Natural killer cell (primary cell): ENCODE results near the gene CHST11. TPM values are rescaled to one million over a fixed set of nuclear protein-coding genes. Genes with fewer than 3 reads are reported as not detected.

Experiments
- ATAC-seq, 3 donors: fragments of 150-1000 bp in 2 of 3; fragments of 200-7000 bp in 1 of 3; cut with Tn5 transposase; 1 replicate in 1 of 3; 2 replicates in 2 of 3; pipeline ENCODE4 v1.10.0; 2021; ENCODE audit warnings: mild to moderate bottlenecking in 2 of 3, moderate library complexity in 2 of 3
- DNase-seq, 2 donors: peaks; one replicate each; pipeline versions ENCODE4 v3.0.0 to v3.0.0-alpha.2; 2013 to 2021; ENCODE audit warnings: mixed read lengths in 1 of 2
- H3K27ac ChIP-seq: one replicate; pipeline ENCODE4 v1.5.1; 2013; ENCODE audit warnings: mild to moderate bottlenecking, low read length
- H3K27me3 ChIP-seq: one replicate; pipeline ENCODE4 v1.6.1; 2013; ENCODE audit warnings: low read length; ENCODE audit not compliant: control insufficient read depth, insufficient read depth
- H3K36me3 ChIP-seq: one replicate; pipeline ENCODE4 v1.6.1; 2013; ENCODE audit warnings: low read length; ENCODE audit not compliant: control insufficient read depth, insufficient read depth
- H3K4me1 ChIP-seq: one replicate; pipeline ENCODE4 v1.6.1; 2013; ENCODE audit warnings: low read length; ENCODE audit not compliant: control insufficient read depth, insufficient read depth
- H3K4me3 ChIP-seq: one replicate; pipeline ENCODE4 v1.5.1; 2013; ENCODE audit warnings: low read length
- H3K9me3 ChIP-seq: one replicate; pipeline ENCODE4 v1.6.1; 2013; ENCODE audit warnings: low read length; ENCODE audit not compliant: control insufficient read depth, insufficient read depth
- H3K27ac Mint-ChIP-seq, 2 donors: one replicate each; pipeline ENCODE4 v1.8.0; 2022; ENCODE audit warnings: mild to moderate bottlenecking in 2 of 2, mixed read lengths in 2 of 2, moderate library complexity in 1 of 2
- H3K27me3 Mint-ChIP-seq, 2 donors: one replicate each; pipeline ENCODE4 v1.8.0; 2022; ENCODE audit warnings: low read depth in 2 of 2, mixed read lengths in 2 of 2
- H3K36me3 Mint-ChIP-seq: one replicate; pipeline ENCODE4 v1.8.0; 2022; ENCODE audit warnings: mixed read lengths
- H3K4me1 Mint-ChIP-seq, 2 donors: one replicate each; pipeline ENCODE4 v1.8.0; 2022; ENCODE audit warnings: mixed read lengths in 2 of 2
- H3K4me3 Mint-ChIP-seq: one replicate; pipeline ENCODE4 v1.8.0; 2022; ENCODE audit warnings: mild to moderate bottlenecking, moderate library complexity, mixed read lengths
- H3K9me3 Mint-ChIP-seq, 2 donors: one replicate each; pipeline ENCODE4 v1.8.0; 2022; ENCODE audit warnings: mixed read lengths in 2 of 2
- WGBS: methylation state at CpG from one replicate; pipeline ENCODE4 v1.1.7; 2013; ENCODE audit warnings: missing lambda C conversion rate; ENCODE audit not compliant: insufficient coverage; 5-methylcytosine and 5-hydroxymethylcytosine counted together
- intact Hi-C: fragments of 100-400 bp; cut with micrococcal nuclease; formaldehyde crosslinking; loops from one replicate; pipeline ENCODE4 v1.14.2; 2022
- total RNA-seq, 4 donors: library from RNA; stranded (reverse); fragments of 120-200 nt in 1 of 4; gene quantifications; one replicate each; pipeline versions ENCODE4 v1.2.3 to v1.2.4, GENCODE V29; 2013 to 2022
- TF ChIP-seq, protein P1 (sequence below): fragments of 200-600 bp; IDR thresholded peaks from one replicate; pipeline ENCODE4 v1.8.0; 2022; ENCODE audit warnings: antibody characterized with exemption

Gene CHST11
- total RNA-seq, 3 donors from 2014 or later (not counting 1 experiment from before 2014, with no cell fraction given): 85.3 to 118 (median 96.1) TPM

DNA sequence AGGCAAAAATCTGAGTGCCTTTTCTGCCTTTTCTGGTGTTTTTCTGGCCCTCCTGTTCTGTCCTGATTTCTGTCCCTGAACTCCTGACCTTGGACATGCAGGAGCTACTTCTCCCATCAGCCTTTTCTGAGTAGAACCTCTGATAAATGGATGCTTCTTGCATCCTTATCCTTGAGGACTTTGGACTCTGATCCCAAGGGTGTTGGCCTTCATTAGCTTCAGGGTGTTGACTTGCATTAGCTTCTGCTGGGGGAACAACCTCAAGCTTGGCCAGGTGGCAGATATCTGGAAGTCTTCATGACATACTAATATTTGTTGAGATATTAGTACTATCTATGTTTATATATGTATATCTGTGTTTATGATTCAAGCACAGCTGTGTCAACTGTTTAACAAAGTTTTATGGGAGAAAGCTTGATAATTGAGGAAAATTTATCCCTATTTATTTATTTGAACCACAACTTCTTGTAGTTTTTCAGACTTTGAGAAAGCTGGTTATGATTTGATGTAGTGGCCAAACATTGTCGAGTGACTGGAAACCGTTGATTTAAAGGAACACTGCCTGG, 124.3 kb downstream of the CHST11 start:
- H3K4me1 ChIP-seq: peaks cover 27% of the 10 kb centered on the region
- no peak overlapping the region for H3K4me3 Mint-ChIP-seq
- no peaks in the 10 kb centered on the region for H3K27me3 Mint-ChIP-seq
- H3K36me3 Mint-ChIP-seq: no peaks in the 10 kb centered on the region
- no peak for ATAC-seq
- intact Hi-C loops: no loop called here
- no peaks in the 10 kb centered on the region for H3K9me3 ChIP-seq
- TF ChIP-seq, protein P1, sequence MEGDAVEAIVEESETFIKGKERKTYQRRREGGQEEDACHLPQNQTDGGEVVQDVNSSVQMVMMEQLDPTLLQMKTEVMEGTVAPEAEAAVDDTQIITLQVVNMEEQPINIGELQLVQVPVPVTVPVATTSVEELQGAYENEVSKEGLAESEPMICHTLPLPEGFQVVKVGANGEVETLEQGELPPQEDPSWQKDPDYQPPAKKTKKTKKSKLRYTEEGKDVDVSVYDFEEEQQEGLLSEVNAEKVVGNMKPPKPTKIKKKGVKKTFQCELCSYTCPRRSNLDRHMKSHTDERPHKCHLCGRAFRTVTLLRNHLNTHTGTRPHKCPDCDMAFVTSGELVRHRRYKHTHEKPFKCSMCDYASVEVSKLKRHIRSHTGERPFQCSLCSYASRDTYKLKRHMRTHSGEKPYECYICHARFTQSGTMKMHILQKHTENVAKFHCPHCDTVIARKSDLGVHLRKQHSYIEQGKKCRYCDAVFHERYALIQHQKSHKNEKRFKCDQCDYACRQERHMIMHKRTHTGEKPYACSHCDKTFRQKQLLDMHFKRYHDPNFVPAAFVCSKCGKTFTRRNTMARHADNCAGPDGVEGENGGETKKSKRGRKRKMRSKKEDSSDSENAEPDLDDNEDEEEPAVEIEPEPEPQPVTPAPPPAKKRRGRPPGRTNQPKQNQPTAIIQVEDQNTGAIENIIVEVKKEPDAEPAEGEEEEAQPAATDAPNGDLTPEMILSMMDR: no peak
- no peaks in the 10 kb centered on the region for H3K9me3 Mint-ChIP-seq
- H3K27ac Mint-ChIP-seq: peak overlapping the region; percentile 58 to 61
- no peak for DNase-seq
- no peak overlapping the region for H3K27ac ChIP-seq
- WGBS: 92% methylated on average over 2 of the region's 2 CpGs
- H3K27me3 ChIP-seq: no peaks in the 10 kb centered on the region
- no peaks in the 10 kb centered on the region for H3K36me3 ChIP-seq
- peaks cover 82 to 92% of the 10 kb centered on the region in 2 donors for H3K4me1 Mint-ChIP-seq
- H3K4me3 ChIP-seq: no peak overlapping the region

DNA sequence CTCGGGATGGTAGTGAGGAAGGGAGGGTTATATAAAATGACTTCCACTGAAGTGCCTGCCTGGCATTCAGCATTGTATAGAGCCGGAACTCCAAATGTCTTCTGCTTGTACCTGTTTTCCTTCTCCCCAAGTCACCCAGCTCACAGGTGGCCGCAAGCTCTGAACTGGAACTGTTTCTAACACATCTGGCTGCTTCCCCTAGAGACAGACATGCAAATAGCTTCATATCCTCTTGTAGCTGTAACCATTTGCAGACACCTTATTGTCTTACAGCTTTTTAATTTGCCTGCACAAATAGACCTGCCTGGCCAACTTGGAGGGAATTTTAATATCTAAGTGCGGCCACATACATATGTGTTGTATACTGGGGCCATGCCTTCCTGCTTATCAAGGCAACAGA, 126.0 kb downstream of the CHST11 start:
- intact Hi-C loops: no loop called here
- Histone ChIP-seq H3K4me3 (no peak overlapping the region), H3K27me3 (no peaks in the 10 kb centered on the region), H3K4me1 (peaks cover 21% of the 10 kb centered on the region), H3K27ac (peak overlapping the region; percentile 12), H3K9me3 (no peaks in the 10 kb centered on the region), H3K36me3 (no peaks in the 10 kb centered on the region)
- ATAC-seq (peak in 2 of 3 donors; percentile 46 to 70), DNase-seq (peak in 1 of 2 donors; percentile 21)
- Mint-ChIP-seq H3K4me3 (no peak overlapping the region), H3K36me3 (no peaks in the 10 kb centered on the region), H3K9me3 (no peaks in the 10 kb centered on the region), H3K27ac (peak overlapping the region; percentile 3 to 65), H3K27me3 (no peaks in the 10 kb centered on the region), H3K4me1 (peaks cover 80 to 86% of the 10 kb centered on the region in 2 donors)
- TF ChIP-seq, protein P1: no peak
- WGBS: 77% methylated on average over 3 of the region's 4 CpGs

DNA sequence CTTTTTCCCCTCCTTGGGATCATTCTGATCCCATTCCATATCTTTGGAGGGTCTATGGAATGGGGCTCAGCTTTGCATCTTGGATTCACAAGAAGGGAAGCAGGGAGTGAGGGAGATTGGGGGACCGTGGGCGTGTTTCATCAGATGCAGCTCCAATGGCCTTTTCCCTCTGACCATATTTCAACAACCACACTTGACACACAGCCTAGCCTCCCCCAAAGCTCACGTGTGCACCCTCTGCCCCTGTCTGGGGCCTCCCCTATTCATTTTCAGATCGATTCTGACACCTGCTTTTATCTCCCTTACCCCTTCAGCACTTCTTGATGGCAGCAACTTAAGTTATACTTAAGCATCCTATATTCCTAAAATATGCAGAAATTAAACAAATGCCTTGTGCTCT, 126.6 kb downstream of the CHST11 start:
- Histone ChIP-seq H3K4me3 (no peak overlapping the region), H3K9me3 (no peaks in the 10 kb centered on the region), H3K27me3 (no peaks in the 10 kb centered on the region), H3K36me3 (no peaks in the 10 kb centered on the region), H3K27ac (peak overlapping the region; percentile 12), H3K4me1 (peaks cover 21% of the 10 kb centered on the region)
- no peaks in the 10 kb centered on the region for H3K27me3 Mint-ChIP-seq
- DNase-seq: no peak
- TF ChIP-seq, protein P1: no peak
- no peaks in the 10 kb centered on the region for H3K36me3 Mint-ChIP-seq
- peak in 1 of 3 donors; percentile 32 for ATAC-seq
- 47% methylated on average over 4 of the region's 4 CpGs for WGBS
- H3K27ac Mint-ChIP-seq: peak overlapping the region; percentile 3 to 65
- no peak overlapping the region for H3K4me3 Mint-ChIP-seq
- peaks cover 77 to 84% of the 10 kb centered on the region in 2 donors for H3K4me1 Mint-ChIP-seq
- H3K9me3 Mint-ChIP-seq: no peaks in the 10 kb centered on the region
- intact Hi-C loops: no loop called here
